Panc1 (cell line): ENCODE measurements around the gene PLB1. TPM values are rescaled to one million over a fixed set of nuclear protein-coding genes. Genes with fewer than 3 reads are reported as not detected.
A peak's percentile ranks its signal among the peaks of the same experiment; 100 is the strongest.

Experiments
- ATAC-seq: fragments of 200-7000 bp; cut with Tn5 transposase; 2 replicates; pipeline ENCODE4 v1.9.1; 2020; ENCODE audit warnings: mild to moderate bottlenecking, moderate library complexity
- BruUV-seq: library from RNA; stranded (reverse); fragments of 400-500 nt; replicated peaks from 2 replicates; lab custom pipeline; 2021; lab: Mats Ljungman, UMichigan
- CTCF ChIA-PET: fragments of 300-600 bp; sonication (Branson Sonifier 250); formaldehyde crosslinking; loops from one replicate; lab custom pipeline; 2022; ENCODE audit warnings: antibody characterized with exemption; lab: Charles Lee
- POLR2A ChIA-PET: fragments of 300-600 bp; sonication (Branson Sonifier 250); formaldehyde crosslinking; loops from one replicate; lab custom pipeline; 2022; ENCODE audit warnings: antibody characterized with exemption; lab: Charles Lee
- DNase-seq: peaks from one replicate; pipeline ENCODE4 v3.0.0-alpha.2; 2010; ENCODE audit warnings: low read depth, low spot score
- H3K27ac ChIP-seq: 2 replicates; pipeline ENCODE4 v1.5.1; 2011; ENCODE audit warnings: mild to moderate bottlenecking, low read length, inconsistent platforms
- H3K27me3 ChIP-seq: fragments of 200-500 bp; sonication (Bioruptor generic); 2 replicates; pipeline ENCODE4 v1.6.0; 2014; ENCODE audit warnings: low read length, inconsistent platforms; ENCODE audit not compliant: control insufficient read depth, insufficient read depth
- H3K36me3 ChIP-seq: fragments of 200-500 bp; sonication (Bioruptor generic); 2 replicates; pipeline ENCODE4 v1.5.1; 2014; ENCODE audit warnings: inconsistent platforms, mild to moderate bottlenecking, low read length, moderate library complexity; ENCODE audit not compliant: control insufficient read depth, insufficient read depth
- H3K4me1 ChIP-seq: 2 replicates; pipeline ENCODE4 v1.5.1; 2011; ENCODE audit warnings: inconsistent platforms, mild to moderate bottlenecking, low read length, moderate library complexity; ENCODE audit not compliant: control insufficient read depth, insufficient read depth
- H3K4me3 ChIP-seq, 2 experiments: 2 replicates each; pipeline ENCODE4 v1.5.1; 2011 to 2012; ENCODE audit warnings: low read depth in 2 of 2, low read length in 2 of 2, mild to moderate bottlenecking in 2 of 2, inconsistent platforms in 1 of 2, moderate library complexity in 1 of 2
- H3K9me3 ChIP-seq: fragments of 200-500 bp; sonication (Bioruptor generic); 2 replicates; pipeline ENCODE4 v1.5.1; 2014; ENCODE audit warnings: low read depth, mild to moderate bottlenecking, inconsistent platforms, low read length, moderate library complexity; ENCODE audit not compliant: control insufficient read depth, insufficient read depth
- CTCF ChIP-seq: fragments of 450-650 bp; IDR thresholded peaks from 2 replicates; pipeline ENCODE4 v1.5.1; 2017; ENCODE audit warnings: mild to moderate bottlenecking
- POLR2AphosphoS5 ChIP-seq: IDR thresholded peaks from 2 replicates; pipeline ENCODE4 v1.6.1; 2012; ENCODE audit warnings: mild to moderate bottlenecking, low read depth, low read length, moderate library complexity
- REST ChIP-seq, 2 experiments: IDR thresholded peaks; 2 replicates each; pipeline ENCODE4 v1.6.1; 2011 to 2012; ENCODE audit warnings: low read depth in 2 of 2, control low read depth in 1 of 2, low read length in 1 of 2, mild to moderate bottlenecking in 1 of 2, moderate library complexity in 1 of 2; ENCODE audit not compliant: insufficient read depth in 1 of 2
- SIN3A ChIP-seq: IDR thresholded peaks from 2 replicates; pipeline ENCODE4 v1.6.1; 2012; ENCODE audit warnings: low read depth, mild to moderate bottlenecking, low read length, moderate library complexity, borderline replicate concordance; ENCODE audit not compliant: insufficient read depth
- TCF7L2 ChIP-seq: IDR thresholded peaks from 2 replicates; pipeline ENCODE4 v1.6.1; 2011; ENCODE audit warnings: mild to moderate bottlenecking, low read depth, low read length, inconsistent platforms
- in situ Hi-C: cut with HindIII; loops from 2 replicates; pipeline ENCODE4 v1.10.0; 2016; ENCODE audit warnings: low sequenced_read_pairs, low pct_unique_long_range_greater_than_20kb
- intact Hi-C: fragments of 100-400 bp; cut with micrococcal nuclease; formaldehyde crosslinking; loops from one replicate; pipeline ENCODE4 v1.10.0; 2022; ENCODE audit not compliant: unreplicated experiment
- total RNA-seq: library from RNA; stranded (reverse); gene quantifications from one replicate; pipeline ENCODE4 v1.2.1, GENCODE V29; 2021; ENCODE audit not compliant: unreplicated experiment

PLB1 gene
- total RNA-seq, 1 experiment from 2014 or later = 0.80 TPM

GRCh38 chr2:28649481-28650265 lies 153.8 kb downstream of the PLB1 start:
- no peaks in the 10 kb centered on the region for H3K9me3 ChIP-seq
- no peak overlapping the region for H3K27ac ChIP-seq
- no peak for DNase-seq
- POLR2A ChIA-PET = no interaction called here
- in situ Hi-C loops = no loop called here
- peaks cover 4% of the 10 kb centered on the region; the same call in 1 of the 2 replicates for H3K4me1 ChIP-seq
- no peaks in the 10 kb centered on the region for H3K36me3 ChIP-seq
- intact Hi-C loops = no loop called here
- no peak overlapping the region for H3K4me3 ChIP-seq
- CTCF ChIA-PET = no interaction called here
- no peaks in the 10 kb centered on the region for H3K27me3 ChIP-seq
- peak; percentile 82 for ATAC-seq
- TF ChIP-seq CTCF (no peak), REST (IDR thresholded peaks at IDR 0.05; ENCODE audit: insufficient read depth in 1 of 2, low read depth in 2 of 2, low read length in 1 of 2) (no peak), POLR2AphosphoS5 (no peak), SIN3A (no peak), TCF7L2 (no peak)
- no TSS peak for BruUV-seq

GRCh38 chr2:28650266-28650584 lies 154.4 kb downstream of the PLB1 start:
- Histone ChIP-seq H3K4me1 (peaks cover 4% of the 10 kb centered on the region; the same call in 1 of the 2 replicates), H3K27me3 (no peaks in the 10 kb centered on the region), H3K9me3 (no peaks in the 10 kb centered on the region), H3K36me3 (no peaks in the 10 kb centered on the region), H3K27ac (no peak overlapping the region), H3K4me3 (no peak overlapping the region)
- TF ChIP-seq REST (IDR thresholded peaks at IDR 0.05; ENCODE audit: insufficient read depth in 1 of 2, low read depth in 2 of 2, low read length in 1 of 2) (no peak), SIN3A (no peak), POLR2AphosphoS5 (no peak), CTCF (no peak)
- no TSS peak for BruUV-seq
- no peak for DNase-seq
- intact Hi-C loops = no loop called here
- ATAC-seq = no peak
- ChIA-PET CTCF (no interaction called here), POLR2A (no interaction called here)
- in situ Hi-C loops = no loop called here
